HepG2 (cell line): Measurements from ENCODE around the gene IL33. TPM values are rescaled to one million over a fixed set of nuclear protein-coding genes. Genes with fewer than 3 reads are reported as not detected.

Experiments used
- ATAC-seq: fragments of 200-7000 bp; cut with Tn5 transposase; 3 replicates; pipeline ENCODE4 v1.9.1; 2020; ENCODE audit warnings: mild to moderate bottlenecking, moderate library complexity
- BruUV-seq: library from RNA; stranded (reverse); fragments of 400-500 nt; replicated peaks from 2 replicates; lab custom pipeline; 2021; lab: Mats Ljungman, UMichigan
- CTCF ChIA-PET: fragments of 300-600 bp; formaldehyde crosslinking; extraction: SDS; loops from one replicate; lab custom pipeline; 2021; ENCODE audit warnings: low total read pairs, inconsistent platforms, low intra/inter-chr PET ratio; lab: Yijun Ruan, JAX
- POLR2A ChIA-PET: fragments of 350-600 bp; sonication (Branson Sonifier 250); formaldehyde crosslinking; loops from one replicate; lab custom pipeline; 2020; ENCODE audit warnings: antibody characterized with exemption, inconsistent platforms; lab: Yijun Ruan, JAX
- DNase-seq: peaks from one replicate; pipeline ENCODE4 v3.0.0-alpha.2; 2015; ENCODE audit warnings: low spot score
- FAIRE-seq: peaks from 3 replicates; lab custom pipeline; 2011; peaks lifted over from hg19 to GRCh38; lab: Jason Lieb, UNC
- H2AFZ ChIP-seq: one replicate; pipeline ENCODE4 v1.6.1; 2011; ENCODE audit warnings: low read length, inconsistent platforms
- H3K27ac ChIP-seq: fragments of 300-600 bp; 3 replicates; pipeline ENCODE4 v1.8.0; 2011; ENCODE audit warnings: mixed run types, mild to moderate bottlenecking, mixed read lengths, low read length, inconsistent platforms; ENCODE audit not compliant: insufficient read depth; ENCODE audit errors: extremely low read length
- H3K27me3 ChIP-seq, 2 experiments: fragments of 200-600 bp in 1 of 2; 2 replicates in 1 of 2; 3 replicates in 1 of 2; pipeline versions ENCODE4 v1.6.0 to v1.8.0; 2011; ENCODE audit warnings: low read length in 2 of 2, mild to moderate bottlenecking in 2 of 2, moderate library complexity in 2 of 2, inconsistent platforms in 1 of 2; ENCODE audit not compliant: insufficient read depth in 2 of 2, control insufficient read depth in 1 of 2
- H3K36me3 ChIP-seq, 2 experiments: fragments of 200-600 bp in 1 of 2; replicated peaks in 1 of 2; 2 replicates in 1 of 2; 3 replicates in 1 of 2; pipeline versions ENCODE4 v1.5.1 to v1.8.0; 2011; ENCODE audit warnings: low read length in 2 of 2, inconsistent platforms in 1 of 2; ENCODE audit not compliant: insufficient read depth in 2 of 2, control insufficient read depth in 1 of 2
- H3K4me1 ChIP-seq: 2 replicates; pipeline ENCODE4 v1.5.1; 2012; ENCODE audit warnings: low read length, inconsistent platforms; ENCODE audit not compliant: insufficient read depth
- H3K4me2 ChIP-seq: 2 replicates; pipeline ENCODE4 v1.6.0; 2011; ENCODE audit warnings: low read depth, low read length, inconsistent platforms
- H3K4me3 ChIP-seq, 3 experiments: fragments of 200-600 bp in 1 of 3; sonication (generic), shearing (Covaris generic) in 1 of 3; replicated peaks in 1 of 3; 2 replicates each; pipeline ENCODE4 v1.5.1; 2011 to 2016; ENCODE audit warnings: low read length in 3 of 3, inconsistent platforms in 2 of 3, low read depth in 2 of 3, mild to moderate bottlenecking in 2 of 3, control low read depth in 1 of 3, mixed read lengths in 1 of 3; ENCODE audit not compliant: insufficient read depth in 1 of 3
- H3K79me2 ChIP-seq: one replicate; pipeline ENCODE4 v1.6.1; 2011; ENCODE audit warnings: low read length, inconsistent platforms; ENCODE audit not compliant: insufficient read depth
- H3K9ac ChIP-seq: 2 replicates; pipeline ENCODE4 v1.6.0; 2011; ENCODE audit warnings: mild to moderate bottlenecking, low read depth, low read length, inconsistent platforms; ENCODE audit not compliant: insufficient read depth
- H3K9me3 ChIP-seq: 2 replicates; pipeline ENCODE4 v1.5.1; 2012; ENCODE audit warnings: mild to moderate bottlenecking, low read length
- H4K20me1 ChIP-seq: 2 replicates; pipeline ENCODE4 v1.6.0; 2011; ENCODE audit warnings: inconsistent platforms, mild to moderate bottlenecking, low read length, moderate library complexity; ENCODE audit not compliant: insufficient read depth
- CBX5 ChIP-seq: sonication (generic); formaldehyde crosslinking; IDR thresholded peaks from 2 replicates; pipeline ENCODE4 v1.4.0; 2020; ENCODE audit warnings: missing genetic modification reagents, borderline replicate concordance
- RAD21 ChIP-seq: fragments of 450-650 bp; formaldehyde crosslinking; IDR thresholded peaks from 2 replicates; pipeline ENCODE4 v1.5.0; 2020; ENCODE audit warnings: mild to moderate bottlenecking
- SIX1 ChIP-seq: sonication (generic); formaldehyde crosslinking; IDR thresholded peaks from 2 replicates; pipeline ENCODE4 v1.4.0; 2020; ENCODE audit warnings: missing genetic modification reagents, borderline replicate concordance
- SMC3 ChIP-seq: IDR thresholded peaks from 2 replicates; pipeline ENCODE4 v1.6.1; 2011; ENCODE audit warnings: low read length, improper control_type of control experiment
- STAG1 ChIP-seq: sonication (generic); formaldehyde crosslinking; IDR thresholded peaks from 2 replicates; pipeline ENCODE4 v1.4.0; 2020; ENCODE audit warnings: missing genetic modification reagents
- ZFP36L2 ChIP-seq: sonication (generic); formaldehyde crosslinking; IDR thresholded peaks from 2 replicates; pipeline ENCODE4 v1.4.0; 2020; ENCODE audit warnings: missing genetic modification reagents
- ZNF562 ChIP-seq: sonication (generic); formaldehyde crosslinking; IDR thresholded peaks from 2 replicates; pipeline ENCODE4 v1.8.0; 2022; ENCODE audit warnings: missing genetic modification reagents, borderline replicate concordance
- ZNF589 ChIP-seq: sonication (generic); formaldehyde crosslinking; conservative IDR thresholded peaks from 2 replicates; pipeline ENCODE4 v1.8.0; 2022; ENCODE audit warnings: mild to moderate bottlenecking, moderate library complexity, missing genetic modification reagents
- WGBS: methylation state at CpG from one replicate; pipeline ENCODE4 v1.1.6; 2017; ENCODE audit warnings: low lambda C conversion rate; 5-methylcytosine and 5-hydroxymethylcytosine counted together
- in situ Hi-C: cut with HindIII; loops from 2 replicates; pipeline ENCODE4 v1.10.0; 2017; ENCODE audit warnings: low pct_unique_long_range_greater_than_20kb; ENCODE audit not compliant: extremely low pct_ligation_motif_present
- intact Hi-C: fragments of 100-400 bp; cut with micrococcal nuclease; formaldehyde crosslinking; loops from one replicate; pipeline ENCODE4 v1.10.0; 2022; ENCODE audit not compliant: unreplicated experiment
- polyA plus RNA-seq, 8 experiments: library from polyadenylated mRNA; depleted of rRNA in 3 of 8; stranded (reverse) in 7 of 8; unstranded in 1 of 8; fragments of >200 nt; fragmentation: Illumina TruSeq in 4 of 8; extraction: Trizol in 4 of 8; gene quantifications; 2 replicates each; pipeline versions ENCODE4 v1.2.1 to v1.2.3, GENCODE V29; 2011 to 2016; ENCODE audit warnings: low read depth in 4 of 8, missing spikeins in 1 of 8, mixed read lengths in 1 of 8; ENCODE audit not compliant: insufficient read depth in 1 of 8
- total RNA-seq, 5 experiments: library from RNA; depleted of rRNA; stranded (reverse); fragments of >200 nt; fragmentation: Illumina TruSeq; extraction: Trizol; gene quantifications; 2 replicates each; pipeline ENCODE4 v1.2.3, GENCODE V29; 2016; ENCODE audit warnings: low read depth in 1 of 5
- TF ChIP-seq, protein P1 (sequence below): sonication (generic); formaldehyde crosslinking; IDR thresholded peaks from 2 replicates; pipeline ENCODE4 v1.4.0; 2020; ENCODE audit warnings: missing genetic modification reagents, mild to moderate bottlenecking, borderline replicate concordance
- TF ChIP-seq, protein P2 (sequence below): sonication (generic); formaldehyde crosslinking; IDR thresholded peaks from 2 replicates; pipeline ENCODE4 v1.5.0; 2020; ENCODE audit warnings: mild to moderate bottlenecking, missing genetic modification reagents, moderate library complexity
- TF ChIP-seq, protein P3 (sequence below): sonication (generic); formaldehyde crosslinking; IDR thresholded peaks from 2 replicates; pipeline ENCODE4 v1.4.0; 2020; ENCODE audit warnings: missing genetic modification reagents
- TF ChIP-seq, protein P4 (sequence below): sonication (generic); formaldehyde crosslinking; IDR thresholded peaks from 2 replicates; pipeline ENCODE4 v1.4.0; 2020; ENCODE audit warnings: missing genetic modification reagents, borderline replicate concordance
- TF ChIP-seq, protein P5 (sequence below): sonication (generic); formaldehyde crosslinking; IDR thresholded peaks from 2 replicates; pipeline ENCODE4 v1.5.0; 2020; ENCODE audit warnings: missing genetic modification reagents

The IL33 gene
- total and polyA plus RNA-seq, 2 of the 13 experiments (the other 11 are each of a cell fraction or from before 2014, with no cell fraction given), result 0.05 TPM; not detected in 1

DNA sequence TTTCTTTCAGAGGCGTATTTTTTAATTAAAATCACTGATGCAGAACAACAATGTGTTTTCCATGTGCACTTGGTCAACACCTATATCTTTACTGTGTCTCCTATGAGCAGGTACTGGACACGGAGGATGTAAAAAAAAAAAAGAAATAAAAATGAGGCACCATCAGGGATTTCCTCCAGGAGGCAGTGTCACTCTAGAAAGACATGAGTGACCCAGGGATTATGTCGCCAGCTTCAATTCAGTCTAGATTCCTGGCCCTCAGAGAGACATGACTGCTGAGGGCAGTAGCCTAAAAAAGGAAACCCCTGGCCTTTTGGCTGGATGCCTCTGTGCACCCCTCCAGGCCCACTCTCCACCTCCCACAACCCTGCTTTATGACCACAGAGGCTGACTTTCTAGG is 18.3 kb upstream of the IL33 start:
- POLR2A ChIA-PET, result no interaction called here
- Histone ChIP-seq H3K9me3 (no peaks in the 10 kb centered on the region), H2AFZ (no peak overlapping the region), H4K20me1 (no peaks in the 10 kb centered on the region), H3K9ac (no peak overlapping the region), H3K4me2 (no peak overlapping the region), H3K79me2 (no peaks in the 10 kb centered on the region), H3K4me3 (no peak overlapping the region), H3K4me1 (no peaks in the 10 kb centered on the region), H3K36me3 (no peaks in the 10 kb centered on the region), H3K27me3 (no peaks in the 10 kb centered on the region), H3K27ac (no peak overlapping the region)
- DNase-seq (peak; percentile 31), FAIRE-seq (peak; percentile 30), ATAC-seq (peak; percentile 74)
- WGBS, result 9% methylated on average over 3 of the region's 3 CpGs
- CTCF ChIA-PET, result interaction anchor here (5.2 kb wide), 1 partner anchor 108 kb away, joined by 41 read pairs; no protein-coding TSS in a partner anchor
- no TSS peak for BruUV-seq
- in situ Hi-C loops, result loop anchor here (5.0 kb wide), 1 partner anchor 110 kb away; no protein-coding TSS in a partner anchor
- intact Hi-C loops, result loop anchor here (1.0 to 5.0 kb wide), 2 partner anchors 109 to 140 kb away; no protein-coding TSS in a partner anchor
- TF ChIP-seq, protein P1, sequence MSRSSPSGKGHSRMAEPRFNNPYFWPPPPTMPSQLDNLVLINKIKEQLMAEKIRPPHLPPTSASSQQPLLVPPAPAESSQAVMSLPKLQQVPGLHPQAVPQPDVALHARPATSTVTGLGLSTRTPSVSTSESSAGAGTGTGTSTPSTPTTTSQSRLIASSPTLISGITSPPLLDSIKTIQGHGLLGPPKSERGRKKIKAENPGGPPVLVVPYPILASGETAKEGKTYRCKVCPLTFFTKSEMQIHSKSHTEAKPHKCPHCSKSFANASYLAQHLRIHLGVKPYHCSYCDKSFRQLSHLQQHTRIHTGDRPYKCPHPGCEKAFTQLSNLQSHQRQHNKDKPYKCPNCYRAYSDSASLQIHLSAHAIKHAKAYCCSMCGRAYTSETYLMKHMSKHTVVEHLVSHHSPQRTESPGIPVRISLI (CRISPR knock-in tag), result peak; percentile 33; the same call in 1 of the 2 replicates
- TF ChIP-seq, protein P2, sequence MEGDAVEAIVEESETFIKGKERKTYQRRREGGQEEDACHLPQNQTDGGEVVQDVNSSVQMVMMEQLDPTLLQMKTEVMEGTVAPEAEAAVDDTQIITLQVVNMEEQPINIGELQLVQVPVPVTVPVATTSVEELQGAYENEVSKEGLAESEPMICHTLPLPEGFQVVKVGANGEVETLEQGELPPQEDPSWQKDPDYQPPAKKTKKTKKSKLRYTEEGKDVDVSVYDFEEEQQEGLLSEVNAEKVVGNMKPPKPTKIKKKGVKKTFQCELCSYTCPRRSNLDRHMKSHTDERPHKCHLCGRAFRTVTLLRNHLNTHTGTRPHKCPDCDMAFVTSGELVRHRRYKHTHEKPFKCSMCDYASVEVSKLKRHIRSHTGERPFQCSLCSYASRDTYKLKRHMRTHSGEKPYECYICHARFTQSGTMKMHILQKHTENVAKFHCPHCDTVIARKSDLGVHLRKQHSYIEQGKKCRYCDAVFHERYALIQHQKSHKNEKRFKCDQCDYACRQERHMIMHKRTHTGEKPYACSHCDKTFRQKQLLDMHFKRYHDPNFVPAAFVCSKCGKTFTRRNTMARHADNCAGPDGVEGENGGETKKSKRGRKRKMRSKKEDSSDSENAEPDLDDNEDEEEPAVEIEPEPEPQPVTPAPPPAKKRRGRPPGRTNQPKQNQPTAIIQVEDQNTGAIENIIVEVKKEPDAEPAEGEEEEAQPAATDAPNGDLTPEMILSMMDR (CRISPR knock-in tag), result peak; percentile 70
- TF ChIP-seq SMC3 (peak; percentile 88), SIX1 (CRISPR knock-in tag) (no peak), ZNF589 (CRISPR knock-in tag) (no peak), STAG1 (CRISPR knock-in tag) (peak; percentile 77), ZFP36L2 (CRISPR knock-in tag) (no peak), ZNF562 (CRISPR knock-in tag) (no peak), RAD21 (peak; percentile 22; the same call in 1 of the 2 replicates), CBX5 (CRISPR knock-in tag) (no peak)
- TF ChIP-seq, protein P3, sequence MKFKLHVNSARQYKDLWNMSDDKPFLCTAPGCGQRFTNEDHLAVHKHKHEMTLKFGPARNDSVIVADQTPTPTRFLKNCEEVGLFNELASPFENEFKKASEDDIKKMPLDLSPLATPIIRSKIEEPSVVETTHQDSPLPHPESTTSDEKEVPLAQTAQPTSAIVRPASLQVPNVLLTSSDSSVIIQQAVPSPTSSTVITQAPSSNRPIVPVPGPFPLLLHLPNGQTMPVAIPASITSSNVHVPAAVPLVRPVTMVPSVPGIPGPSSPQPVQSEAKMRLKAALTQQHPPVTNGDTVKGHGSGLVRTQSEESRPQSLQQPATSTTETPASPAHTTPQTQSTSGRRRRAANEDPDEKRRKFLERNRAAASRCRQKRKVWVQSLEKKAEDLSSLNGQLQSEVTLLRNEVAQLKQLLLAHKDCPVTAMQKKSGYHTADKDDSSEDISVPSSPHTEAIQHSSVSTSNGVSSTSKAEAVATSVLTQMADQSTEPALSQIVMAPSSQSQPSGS (CRISPR knock-in tag), result no peak
- TF ChIP-seq, protein P4, sequence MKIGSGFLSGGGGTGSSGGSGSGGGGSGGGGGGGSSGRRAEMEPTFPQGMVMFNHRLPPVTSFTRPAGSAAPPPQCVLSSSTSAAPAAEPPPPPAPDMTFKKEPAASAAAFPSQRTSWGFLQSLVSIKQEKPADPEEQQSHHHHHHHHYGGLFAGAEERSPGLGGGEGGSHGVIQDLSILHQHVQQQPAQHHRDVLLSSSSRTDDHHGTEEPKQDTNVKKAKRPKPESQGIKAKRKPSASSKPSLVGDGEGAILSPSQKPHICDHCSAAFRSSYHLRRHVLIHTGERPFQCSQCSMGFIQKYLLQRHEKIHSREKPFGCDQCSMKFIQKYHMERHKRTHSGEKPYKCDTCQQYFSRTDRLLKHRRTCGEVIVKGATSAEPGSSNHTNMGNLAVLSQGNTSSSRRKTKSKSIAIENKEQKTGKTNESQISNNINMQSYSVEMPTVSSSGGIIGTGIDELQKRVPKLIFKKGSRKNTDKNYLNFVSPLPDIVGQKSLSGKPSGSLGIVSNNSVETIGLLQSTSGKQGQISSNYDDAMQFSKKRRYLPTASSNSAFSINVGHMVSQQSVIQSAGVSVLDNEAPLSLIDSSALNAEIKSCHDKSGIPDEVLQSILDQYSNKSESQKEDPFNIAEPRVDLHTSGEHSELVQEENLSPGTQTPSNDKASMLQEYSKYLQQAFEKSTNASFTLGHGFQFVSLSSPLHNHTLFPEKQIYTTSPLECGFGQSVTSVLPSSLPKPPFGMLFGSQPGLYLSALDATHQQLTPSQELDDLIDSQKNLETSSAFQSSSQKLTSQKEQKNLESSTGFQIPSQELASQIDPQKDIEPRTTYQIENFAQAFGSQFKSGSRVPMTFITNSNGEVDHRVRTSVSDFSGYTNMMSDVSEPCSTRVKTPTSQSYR (CRISPR knock-in tag), result no peak
- TF ChIP-seq, protein P5, sequence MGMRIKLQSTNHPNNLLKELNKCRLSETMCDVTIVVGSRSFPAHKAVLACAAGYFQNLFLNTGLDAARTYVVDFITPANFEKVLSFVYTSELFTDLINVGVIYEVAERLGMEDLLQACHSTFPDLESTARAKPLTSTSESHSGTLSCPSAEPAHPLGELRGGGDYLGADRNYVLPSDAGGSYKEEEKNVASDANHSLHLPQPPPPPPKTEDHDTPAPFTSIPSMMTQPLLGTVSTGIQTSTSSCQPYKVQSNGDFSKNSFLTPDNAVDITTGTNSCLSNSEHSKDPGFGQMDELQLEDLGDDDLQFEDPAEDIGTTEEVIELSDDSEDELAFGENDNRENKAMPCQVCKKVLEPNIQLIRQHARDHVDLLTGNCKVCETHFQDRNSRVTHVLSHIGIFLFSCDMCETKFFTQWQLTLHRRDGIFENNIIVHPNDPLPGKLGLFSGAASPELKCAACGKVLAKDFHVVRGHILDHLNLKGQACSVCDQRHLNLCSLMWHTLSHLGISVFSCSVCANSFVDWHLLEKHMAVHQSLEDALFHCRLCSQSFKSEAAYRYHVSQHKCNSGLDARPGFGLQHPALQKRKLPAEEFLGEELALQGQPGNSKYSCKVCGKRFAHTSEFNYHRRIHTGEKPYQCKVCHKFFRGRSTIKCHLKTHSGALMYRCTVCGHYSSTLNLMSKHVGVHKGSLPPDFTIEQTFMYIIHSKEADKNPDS (CRISPR knock-in tag), result no peak
